Hematopoietic multipotent progenitor cell treated with erythropoietin and hydrocortisone succinate and interleukin-3 and kit ligand, for 17 days (in vitro differentiated cells): ENCODE measurements around the gene MPND.

Experiments used
- DNase-seq: peaks from one replicate; pipeline ENCODE4 v3.0.0-alpha.2; 2015; ENCODE audit warnings: low spot score

Gene MPND

DNA sequence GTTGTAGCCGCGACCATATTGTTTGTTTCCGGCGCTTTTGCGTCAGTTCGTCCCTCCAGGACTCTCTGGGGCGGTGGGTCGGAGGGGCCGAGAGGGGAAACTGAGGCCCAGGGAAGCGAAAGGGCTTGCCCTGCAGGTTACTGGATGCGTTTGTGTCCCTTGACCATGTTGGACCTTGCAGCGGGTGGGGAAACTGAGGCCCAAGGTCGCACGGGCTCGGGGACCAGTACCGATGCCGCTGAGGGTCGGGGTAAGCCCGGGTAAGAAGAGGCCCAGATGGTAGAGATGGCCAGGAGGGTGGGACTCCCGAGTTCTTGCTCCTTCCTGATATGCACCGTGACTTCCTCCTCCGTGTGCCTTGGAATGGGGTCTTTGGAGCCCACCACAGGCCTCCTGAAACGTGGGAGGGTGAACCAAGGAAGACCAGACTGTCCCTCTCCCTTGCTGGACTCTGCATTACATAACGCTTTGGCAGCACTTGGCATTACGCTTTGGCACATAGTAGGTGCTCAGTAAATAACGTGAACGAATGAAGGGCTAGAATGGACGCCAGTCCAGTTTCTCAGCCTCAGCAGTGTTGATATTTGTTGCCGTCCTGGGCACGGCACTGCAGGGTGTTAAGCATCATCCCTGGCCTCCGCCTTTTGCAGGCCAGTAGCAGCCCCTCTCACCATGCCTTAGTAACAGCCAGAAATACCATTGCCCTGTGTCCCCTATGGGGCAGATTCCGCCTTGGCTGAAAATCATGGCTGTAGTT lies 59.8 kb downstream of the MPND start:
- DNase-seq: no peak

GRCh38 chr19:4405977-4406376 lies 62.6 kb downstream of the MPND start:
- no peak for DNase-seq

DNA sequence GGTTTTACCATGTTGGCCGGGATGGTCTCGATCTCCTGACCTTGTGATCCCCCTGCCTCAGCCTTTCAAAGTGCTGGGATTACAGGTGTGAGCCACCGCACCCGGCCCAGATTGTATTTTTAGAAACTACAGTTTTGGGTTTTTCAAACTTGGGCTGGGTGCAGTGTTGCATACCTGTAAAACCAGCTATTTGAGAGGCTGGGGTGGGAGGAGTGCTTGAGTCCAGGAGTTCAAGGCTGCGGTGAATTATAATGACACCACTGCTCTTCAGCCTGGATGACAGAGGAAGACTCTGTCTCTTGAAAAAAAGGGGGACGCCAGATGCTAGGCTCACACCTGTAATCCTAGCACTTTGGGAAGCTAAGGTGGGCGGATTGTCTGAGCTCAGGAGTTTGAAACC lies 63.3 kb downstream of the MPND start:
- DNase-seq: no peak

DNA sequence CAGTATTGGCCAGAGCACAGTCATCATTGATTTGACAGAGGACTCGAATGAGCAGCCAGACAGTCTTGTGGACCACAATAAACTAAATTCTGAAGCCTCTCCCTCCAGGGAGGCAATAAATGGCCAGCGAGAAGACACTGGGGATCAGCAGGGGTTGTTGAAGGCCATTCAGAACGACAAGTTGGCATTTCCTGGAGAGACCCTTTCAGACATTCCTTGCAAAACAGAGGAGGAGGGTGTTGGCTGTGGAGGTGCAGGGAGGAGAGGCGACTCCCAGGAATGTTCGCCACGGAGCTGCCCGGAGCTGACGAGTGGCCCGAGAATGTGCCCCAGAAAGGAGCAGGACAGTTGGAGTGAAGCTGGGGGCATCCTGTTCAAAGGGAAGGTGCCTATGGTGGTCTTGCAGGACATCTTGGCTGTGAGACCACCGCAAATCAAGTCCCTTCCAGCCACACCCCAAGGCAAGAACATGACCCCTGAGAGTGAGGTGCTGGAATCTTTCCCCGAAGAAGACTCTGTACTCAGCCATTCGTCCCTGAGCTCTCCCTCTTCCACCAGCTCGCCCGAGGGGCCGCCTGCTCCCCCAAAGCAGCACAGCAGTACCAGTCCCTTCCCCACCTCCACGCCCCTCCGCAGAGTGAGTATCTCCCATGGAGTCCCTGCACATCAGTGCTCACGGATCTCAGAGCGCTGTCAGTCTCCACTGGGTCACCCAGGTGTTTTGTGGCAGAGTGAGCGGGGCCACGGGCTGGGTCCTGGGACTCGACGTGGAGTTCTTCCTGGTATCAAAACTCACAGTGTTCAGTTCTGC lies 66.0 kb downstream of the MPND start:
- DNase-seq: no peak
